ENCODE measurements around the gene LKAAEAR1.
A peak's percentile ranks its signal among the peaks of the same experiment; 100 is the strongest.

LKAAEAR1 gene

DNA sequence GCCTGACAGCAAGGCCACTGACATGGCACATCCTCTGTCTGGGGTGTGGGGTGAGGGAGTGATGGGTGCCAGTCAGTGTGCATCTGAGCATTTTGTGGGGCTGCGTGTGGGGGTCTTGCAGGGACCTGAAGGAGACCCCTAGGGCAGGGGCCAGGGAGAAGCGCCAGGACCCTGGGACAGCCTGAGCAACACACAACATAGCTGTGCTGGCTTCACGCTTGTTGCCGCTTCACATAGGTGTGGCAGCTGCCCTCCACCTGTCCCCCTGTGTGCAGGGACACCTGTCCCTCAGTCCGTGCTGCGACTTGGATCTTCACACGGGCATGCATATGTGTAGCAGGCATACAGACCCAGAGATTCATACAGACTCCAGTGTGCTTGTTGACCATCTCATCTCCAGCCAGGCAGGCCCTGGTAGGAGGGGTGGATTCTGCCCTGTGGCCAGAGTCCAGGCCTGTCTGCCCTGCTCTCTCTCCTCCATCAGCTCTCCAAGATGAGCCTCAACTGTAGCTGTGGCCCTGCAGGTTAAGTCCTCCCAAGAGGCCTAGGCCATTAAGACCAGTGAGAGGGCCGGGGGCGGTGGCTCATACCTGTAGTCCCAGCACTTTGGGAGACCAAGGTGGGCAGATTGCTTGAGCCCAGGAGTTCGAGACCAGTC, 26.3 kb upstream of the LKAAEAR1 start:
- DNase-seq: no peak

DNA sequence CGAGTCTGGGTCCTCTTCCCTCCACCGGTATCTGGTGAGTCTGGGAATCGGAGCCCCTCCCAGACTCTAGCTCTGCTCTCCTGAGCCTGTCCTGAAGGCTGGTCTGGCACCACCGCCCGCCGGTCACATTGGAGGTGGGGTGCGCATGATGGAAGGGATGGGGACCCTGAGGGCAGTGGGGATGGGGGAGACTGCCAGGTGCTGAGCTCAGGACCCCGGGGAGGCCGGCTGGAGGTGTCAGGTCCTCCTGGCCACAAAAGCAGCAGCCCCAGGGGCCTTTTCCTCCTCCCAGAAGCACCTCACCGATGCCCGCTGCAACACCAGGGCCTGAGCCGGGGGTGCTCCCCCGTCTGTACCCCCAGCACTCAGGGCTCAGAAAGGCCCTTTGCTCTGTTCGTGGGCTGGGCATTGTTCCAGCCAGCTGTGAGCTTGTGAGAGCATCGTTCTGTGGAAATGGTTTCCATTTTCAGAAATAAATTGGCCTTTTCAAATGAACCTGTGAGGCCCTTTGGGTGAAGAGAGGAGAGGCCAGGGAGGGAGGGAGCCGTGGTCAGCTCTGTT, 25.7 kb upstream of the LKAAEAR1 start:
- DNase-seq: no peak

DNA sequence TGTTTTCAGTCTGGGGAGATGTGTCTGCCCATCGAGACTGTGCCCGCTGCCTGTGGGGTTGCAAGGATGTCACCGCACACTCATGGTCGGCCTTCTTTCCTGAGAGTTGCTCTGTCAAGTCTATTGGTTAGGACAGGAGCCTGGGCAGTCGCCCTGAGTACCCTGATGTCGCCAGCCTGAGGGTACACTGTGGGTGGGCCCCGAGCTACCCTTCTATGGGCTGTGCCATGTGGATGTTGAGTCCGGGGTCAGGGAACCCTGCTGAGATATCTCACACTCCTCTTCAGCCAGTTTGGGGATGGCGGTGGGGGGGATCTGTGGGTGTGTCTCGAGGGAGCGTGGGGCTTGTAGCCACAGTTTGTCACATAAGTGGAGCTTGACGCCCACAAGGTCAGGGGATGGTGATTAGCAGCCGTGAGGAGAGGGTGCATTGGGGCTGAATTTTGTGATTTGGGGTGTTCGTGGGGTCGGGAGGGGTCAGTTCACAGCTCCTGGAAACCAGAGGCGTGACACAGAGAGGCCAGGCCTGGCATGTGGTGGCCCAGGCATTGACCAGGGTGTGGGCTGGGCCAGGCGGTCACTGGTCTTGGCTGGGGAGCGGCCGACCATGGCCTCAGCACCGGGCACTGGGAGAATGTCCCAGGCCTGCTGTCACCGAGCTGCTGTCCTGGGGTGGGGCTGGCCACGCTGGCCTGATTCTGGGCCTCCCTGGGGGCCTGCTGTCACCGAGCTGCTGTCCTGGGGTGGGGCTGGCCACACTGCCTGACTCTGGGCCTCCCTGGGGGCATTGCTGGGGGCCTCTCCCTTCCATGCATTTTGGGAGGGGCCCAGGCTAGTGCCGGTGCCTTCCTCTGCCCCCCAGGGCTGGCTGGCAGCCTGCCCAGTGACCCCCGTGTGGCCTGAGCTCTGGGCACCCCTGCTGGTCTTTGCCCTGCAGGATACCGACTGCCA, 24.8 kb upstream of the LKAAEAR1 start:
- DNase-seq: no peak

DNA sequence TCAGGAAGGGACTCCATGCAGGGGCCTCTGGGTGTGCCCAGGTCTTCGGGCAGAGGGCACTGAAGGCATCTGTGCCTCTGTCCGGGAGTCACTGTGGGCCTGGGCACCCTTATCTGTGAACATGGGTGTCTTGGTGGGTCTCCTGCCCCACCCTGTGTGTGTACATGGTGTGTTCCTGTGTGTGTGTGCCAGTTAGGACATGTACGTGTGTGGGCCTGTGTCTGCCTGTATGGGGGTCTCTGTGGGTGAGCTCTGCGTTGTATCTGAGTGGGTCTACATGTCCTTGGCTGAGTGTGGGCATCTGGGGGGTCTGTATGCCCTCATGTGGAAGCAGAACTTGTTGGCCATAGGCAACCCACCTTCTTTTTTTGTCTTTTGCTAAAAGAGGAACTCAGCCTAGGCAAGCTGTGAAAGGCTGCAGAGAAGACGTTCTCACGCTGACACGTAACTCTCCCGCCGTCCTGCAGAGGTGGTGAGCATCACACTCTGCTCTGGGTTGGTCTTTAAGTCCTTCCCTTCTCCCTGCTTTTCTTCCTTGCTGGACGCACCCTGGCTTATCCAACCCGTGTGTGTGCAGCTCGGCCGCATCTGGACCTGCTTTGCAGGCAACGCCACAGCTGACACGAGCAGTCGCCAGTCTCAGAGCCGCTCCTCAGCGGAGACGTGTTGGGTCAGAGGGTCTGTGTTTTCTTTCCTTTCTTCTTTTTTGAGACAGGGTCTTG, 23.7 kb upstream of the LKAAEAR1 start:
- no peak for DNase-seq

DNA sequence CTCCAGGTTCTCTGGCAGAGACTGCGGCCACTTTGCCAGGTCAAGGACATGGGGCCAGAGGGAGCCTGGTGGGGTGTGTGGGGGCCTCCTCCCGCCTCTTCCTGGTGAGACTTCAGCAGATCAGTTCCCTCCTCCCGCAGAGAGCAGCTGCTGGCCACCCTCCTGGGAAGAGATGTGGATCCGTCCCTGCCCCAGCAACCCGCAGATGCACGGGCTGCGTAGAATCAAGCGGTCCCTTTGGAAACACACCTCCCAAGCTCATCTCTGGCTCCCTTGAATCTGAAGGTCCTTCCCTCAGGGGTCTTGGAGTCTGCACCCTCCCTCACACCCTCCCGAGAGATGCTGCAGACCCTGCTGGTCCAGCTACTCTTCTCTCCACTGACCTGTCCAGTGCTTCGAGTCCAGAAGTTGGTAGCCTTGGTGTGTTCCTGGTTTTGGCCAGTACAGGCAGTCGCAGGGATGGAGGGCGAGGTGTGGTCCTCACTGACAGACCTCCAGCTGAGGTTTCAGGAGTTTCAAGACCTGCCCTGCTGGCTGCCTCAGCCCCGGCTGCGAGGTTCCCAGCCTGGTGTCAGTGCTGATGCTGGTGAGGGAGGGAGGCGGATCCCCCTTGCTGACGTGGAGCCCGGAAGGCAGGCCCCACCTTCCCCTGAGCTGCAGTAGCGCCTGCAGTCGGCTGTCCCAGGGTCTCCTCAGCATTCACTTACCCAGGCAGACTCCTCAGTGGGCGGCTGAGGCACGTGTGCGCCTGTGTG, 23.0 kb upstream of the LKAAEAR1 start, which contains the start of gene NPBWR2:
TSS of gene NPBWR2 (minus strand) at position 585 of the 755 bp plus-strand sequence. CDS start 734 bp downstream, outside the sequence.
- DNase-seq: no peak

DNA sequence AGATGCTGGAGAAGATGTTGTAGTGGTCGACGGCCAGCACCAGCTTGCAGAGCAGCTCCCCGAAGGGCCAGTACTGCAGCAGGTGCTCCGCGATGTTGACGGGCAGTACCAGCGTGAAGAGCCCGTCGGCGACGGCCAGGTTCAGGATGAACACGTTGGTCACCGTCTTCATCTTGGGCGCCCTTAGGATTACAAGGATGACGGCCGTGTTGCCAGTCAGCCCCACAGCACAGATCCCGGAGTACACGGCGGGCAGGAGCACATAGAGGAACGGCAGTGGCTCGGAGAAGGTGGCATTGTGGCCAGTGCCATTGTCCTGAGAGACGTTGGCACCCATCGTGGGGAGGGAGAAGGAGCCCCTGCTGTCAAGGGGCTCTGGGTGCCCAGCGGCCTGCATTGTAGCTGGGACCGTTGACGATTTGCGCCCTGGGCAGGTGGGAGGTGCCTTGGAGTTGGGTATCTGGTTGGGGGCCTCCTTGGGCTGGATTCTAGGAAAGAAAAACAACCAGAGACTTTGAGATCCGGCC, 22.3 kb upstream of the LKAAEAR1 start:
- DNase-seq: no peak

DNA sequence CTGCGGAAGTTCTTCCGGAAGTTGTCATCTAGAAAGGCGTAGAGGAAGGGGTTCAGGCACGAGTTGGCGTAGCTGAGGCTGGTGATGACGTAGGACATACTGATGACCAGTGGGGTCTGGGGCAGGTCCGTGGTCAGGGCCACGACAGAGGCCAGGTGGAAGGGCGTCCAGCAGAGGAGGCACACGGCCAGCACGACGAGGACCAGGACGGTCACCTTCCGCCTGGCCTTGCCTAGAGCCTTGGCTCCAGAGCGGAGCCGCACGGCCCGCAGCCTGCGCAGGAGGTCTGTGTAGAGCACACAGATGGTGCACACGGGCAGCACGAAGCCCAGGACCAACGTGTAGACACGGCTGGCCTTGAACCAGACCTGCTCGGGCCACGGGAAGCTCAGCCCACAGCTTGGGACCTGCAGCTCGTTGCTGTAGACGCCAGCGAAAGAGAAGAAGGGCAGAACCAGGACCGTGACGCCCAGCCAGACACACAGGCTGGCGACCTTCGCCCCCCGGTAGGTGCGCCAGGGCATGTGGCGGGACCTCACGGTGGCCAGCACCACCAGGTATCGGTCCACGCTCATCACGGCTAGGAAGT, 21.7 kb upstream of the LKAAEAR1 start:
- no peak for DNase-seq

DNA sequence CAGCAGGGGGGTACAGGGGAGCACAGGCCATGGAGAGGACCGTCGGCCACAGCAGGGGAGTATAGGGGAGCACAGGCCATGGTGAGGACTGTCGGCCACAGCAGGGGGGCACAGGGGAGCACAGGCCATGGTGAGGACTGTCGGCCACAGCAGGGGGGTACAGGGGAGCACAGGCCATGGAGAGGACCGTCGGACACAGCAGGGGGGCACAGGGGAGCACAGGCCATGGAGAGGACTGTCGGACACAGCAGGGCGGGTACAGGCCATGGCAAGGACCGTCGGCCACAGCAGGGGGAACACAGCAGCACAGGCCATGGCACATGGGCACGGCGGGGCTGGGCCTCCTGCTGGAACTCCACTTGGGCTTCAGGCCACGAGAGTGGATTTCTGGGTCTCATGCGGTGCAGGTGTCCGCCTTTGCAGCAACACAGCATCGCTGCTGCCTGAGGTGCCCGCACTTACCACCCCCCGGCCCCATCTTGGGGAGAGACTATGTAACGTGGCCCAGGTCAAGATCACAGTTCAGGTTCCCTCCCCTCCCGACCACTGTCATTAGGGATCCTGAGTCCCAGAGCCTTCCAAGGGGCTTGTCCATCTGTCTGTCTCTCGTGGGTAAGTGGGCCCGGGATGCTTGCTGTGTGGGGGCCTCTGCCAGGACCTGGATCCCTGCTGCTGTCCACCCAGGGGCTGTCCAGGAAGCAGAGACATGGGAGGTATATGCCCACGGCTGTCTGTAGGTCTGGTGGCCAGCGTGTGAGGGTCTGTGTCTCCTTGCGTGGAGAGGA, 20.7 kb upstream of the LKAAEAR1 start:
- no peak for DNase-seq

DNA sequence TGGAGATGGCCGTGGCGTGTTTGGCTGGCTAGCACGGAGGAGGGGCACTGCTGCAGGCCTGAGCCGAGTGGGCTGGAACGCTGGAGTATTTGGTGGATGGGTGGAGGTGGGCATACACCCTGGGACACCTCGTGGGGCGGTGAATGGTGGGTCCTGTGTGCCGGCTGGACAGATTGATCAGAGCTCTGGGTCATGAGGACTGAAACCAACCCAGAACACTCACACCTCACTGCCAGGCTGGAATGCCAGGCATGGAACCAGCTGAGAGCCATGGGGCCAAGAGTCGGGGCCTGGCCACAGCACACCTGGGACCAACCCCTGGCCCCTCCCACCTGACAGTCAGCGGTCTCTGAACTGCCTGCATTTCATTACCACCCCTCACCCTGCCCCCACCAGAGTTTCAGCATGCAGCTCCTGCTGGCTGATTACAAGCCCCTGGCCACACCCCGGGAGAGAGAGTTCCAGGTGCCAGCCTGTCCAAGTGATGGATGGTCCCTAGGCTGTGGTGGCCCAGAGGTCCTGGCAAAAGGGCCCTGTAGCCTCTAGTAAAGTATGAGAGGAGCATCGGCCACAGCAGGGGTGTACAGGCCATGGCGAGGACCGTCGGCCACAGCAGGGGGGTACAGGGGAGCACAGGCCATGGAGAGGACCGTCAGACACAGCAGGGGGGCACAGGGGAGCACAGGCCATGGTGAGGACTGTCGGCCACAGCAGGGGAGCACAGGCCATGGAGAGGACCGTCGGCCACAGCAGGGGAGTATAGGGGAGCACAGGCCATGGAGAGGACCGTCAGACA, 19.9 kb upstream of the LKAAEAR1 start:
- DNase-seq: no peak

DNA sequence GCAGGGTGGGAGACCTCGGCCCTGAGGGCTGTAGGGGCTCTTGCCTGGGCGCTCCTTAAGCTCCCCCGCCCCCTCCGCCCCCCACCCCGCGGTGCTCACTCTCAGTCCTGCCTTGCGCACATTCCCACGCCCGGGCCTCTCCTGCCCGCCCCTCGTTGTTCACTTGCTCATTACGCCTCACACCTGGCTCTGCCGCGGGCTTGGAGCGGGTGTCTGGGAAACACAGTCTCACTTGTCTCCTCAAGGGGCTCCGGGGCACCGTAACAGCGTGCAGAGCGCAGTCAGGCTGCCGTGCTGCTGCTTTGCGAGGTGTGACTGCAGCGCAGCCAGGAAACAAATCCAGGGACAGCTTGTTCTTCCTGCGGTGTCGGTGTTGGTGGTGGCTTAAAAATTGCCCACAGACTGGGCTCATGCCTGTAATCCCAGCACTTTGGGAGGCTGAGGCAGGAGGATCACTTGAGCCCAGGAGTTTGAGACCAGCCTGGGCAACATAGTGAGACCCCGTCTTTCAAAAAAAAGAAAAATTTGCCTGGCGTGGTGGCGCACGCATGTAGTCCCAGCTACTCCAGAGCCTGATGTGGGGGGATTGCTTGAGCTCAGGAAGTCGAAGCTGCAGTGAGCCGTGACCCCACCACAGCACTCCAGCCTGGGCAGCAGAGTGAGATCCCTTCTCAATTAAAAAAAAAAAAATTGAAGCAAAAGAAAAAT, 18.6 kb upstream of the LKAAEAR1 start:
- DNase-seq: no peak

DNA sequence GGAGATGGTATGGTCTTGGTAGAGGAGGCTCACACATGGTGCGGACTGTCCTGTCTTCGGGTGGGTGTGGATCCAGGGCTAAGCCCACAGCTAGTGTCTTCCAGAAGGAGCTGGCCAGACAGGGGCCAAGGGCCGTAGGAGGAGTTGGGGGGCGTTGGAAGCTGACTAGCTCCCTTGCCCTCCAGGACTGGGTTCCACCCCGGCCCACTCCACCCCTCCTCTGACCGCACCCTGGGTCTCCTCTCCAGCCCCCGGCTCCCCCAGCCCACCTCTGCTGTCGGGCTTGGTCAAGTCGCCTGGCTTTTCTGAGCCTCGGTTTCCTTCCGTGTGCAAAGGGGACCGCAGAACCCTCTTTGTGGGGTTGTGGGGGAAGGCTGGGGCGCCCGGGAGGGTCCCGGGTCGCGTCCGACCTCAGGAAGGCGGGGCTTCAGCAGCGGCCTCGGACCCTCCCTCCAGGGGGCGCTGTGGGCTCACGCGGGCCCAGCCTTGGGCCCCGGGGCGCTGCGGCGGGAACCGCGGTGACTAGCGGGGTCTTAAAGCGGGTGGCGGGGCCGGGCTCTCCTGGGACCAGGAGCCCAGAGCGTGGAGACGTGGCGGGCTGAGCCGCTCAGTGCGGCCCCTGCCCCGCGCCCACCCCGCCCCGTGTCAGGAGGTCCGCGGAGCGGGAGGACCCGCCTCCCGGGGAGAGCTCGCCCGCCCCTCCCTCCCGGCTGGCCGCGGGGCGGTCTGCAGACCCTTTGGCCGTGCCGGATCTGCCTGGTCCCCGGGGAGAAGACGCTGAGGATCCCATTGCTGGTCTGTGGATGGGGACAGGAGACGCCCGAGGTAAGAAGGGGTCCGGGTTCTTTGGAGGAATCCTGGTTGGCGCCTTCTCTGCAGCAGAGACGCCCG, 17.8 kb upstream of the LKAAEAR1 start:
- peak; percentile 48 to 73 for DNase-seq

DNA sequence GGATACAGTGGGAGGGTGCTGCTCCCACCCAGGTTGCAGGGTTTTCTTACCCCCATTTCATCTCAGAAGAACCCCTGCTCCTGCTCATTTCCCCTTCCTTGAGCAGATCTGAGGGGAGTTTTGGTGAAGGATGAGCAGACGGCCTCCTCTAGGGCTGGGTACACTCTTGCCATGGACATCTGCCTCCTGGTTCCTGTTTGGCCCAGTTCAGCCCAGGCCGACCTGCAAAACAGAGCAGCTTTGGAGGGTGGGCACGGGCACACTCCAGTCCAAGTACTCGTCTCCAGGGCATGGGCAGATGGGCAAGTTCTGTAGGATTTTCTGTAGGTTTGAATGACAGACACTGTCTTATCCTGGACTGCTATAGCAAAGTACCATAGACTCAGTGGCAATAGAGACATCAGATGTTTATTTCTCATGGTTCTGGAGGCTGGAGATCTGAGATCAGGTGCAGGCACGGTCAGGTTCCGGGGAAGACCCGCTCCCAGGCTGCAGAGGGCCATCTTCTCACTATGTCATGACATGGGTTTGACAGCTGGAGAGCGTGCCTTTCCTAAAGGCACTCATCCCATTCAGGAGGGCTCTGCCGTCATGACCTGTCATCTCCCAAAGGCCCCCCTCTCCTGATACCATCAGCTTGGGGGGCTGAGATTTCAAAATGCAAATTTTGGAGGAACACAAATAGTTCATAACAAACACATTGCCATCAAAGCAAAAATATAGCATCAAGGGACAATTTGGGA, 16.9 kb upstream of the LKAAEAR1 start:
- no peak for DNase-seq

DNA sequence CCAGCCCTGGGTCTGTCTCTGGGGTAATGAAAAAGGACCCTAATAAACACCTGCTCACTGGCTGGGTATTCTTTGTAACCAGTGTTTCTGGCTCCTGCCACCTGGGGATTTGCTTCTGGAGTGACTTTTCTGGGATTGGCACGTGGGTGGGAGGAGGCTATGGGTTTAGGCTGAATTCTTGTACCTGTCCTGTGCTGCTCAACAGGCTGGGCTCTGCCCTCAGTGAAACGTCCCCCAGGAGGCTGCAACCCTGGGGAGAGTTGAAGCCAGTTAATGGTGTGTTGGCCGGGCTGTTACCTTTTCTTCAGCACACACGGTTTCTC, 16.3 kb upstream of the LKAAEAR1 start:
- DNase-seq: no peak

DNA sequence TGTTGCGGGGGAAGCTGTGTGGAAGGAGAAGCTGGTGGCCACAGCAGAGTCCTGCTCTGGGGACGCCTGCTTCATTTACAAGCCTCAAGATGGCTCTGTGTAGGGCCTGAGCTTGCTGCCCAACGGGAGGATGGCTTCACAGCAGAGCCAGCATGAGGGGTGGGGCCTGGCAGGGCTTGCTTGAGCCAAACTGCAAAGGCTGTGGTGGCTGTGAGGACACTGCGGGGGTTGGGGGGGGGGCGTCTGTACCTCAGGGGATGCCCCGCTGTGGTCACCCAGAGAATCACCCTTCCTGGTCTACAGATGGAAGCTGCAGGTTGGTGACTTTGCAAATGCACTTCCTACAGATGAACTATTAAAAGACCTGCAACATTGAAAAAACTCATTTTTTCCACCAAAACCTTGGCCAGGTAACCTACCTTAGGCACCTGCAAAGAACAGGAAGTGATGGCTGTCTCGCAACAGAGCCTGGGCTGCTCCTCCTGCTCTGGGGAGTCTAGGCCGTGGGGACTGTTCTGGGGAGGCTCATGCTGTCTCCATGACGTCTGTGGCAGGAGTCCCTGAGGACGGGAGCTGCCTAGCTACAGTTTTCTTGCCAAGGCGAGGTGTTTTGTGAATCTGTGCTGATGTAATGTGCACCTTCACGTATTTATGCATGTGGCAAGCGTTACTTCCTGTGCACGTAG, 15.8 kb upstream of the LKAAEAR1 start:
- no peak for DNase-seq

DNA sequence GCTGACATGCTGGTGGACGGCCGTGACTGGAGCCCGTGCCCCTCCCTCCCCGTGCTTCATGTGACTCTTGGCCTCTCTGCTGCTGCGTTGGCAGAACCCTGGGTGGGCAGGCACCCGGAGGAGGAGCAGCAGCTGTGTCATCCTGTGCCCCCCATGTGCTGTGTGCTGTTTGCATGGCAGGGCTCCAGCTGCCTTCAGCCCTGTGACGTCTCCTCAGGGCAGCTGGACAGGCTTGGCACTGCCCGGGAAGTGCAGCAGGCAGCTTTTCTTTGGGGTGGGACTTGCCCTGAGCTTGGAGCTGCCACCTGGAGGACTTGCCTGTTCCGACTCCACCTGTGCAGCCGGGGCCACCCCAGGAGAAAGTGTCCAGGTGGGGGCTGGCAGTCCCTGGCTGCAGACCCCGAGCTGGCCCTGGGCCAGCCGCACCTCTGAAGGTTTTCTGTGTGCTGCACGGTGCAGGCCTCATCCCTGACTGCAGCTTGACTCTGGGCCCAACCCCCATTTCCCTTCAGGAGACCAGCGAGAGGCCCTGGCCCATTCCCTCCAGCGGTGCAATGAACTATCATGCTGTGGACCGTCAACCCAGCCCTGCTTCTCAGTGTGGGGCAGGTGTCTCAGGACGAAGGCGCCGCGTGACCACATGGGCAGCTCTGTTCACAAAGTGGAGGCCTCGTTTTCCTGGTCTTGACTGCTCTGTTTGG, 15.0 kb upstream of the LKAAEAR1 start:
- no peak for DNase-seq

DNA sequence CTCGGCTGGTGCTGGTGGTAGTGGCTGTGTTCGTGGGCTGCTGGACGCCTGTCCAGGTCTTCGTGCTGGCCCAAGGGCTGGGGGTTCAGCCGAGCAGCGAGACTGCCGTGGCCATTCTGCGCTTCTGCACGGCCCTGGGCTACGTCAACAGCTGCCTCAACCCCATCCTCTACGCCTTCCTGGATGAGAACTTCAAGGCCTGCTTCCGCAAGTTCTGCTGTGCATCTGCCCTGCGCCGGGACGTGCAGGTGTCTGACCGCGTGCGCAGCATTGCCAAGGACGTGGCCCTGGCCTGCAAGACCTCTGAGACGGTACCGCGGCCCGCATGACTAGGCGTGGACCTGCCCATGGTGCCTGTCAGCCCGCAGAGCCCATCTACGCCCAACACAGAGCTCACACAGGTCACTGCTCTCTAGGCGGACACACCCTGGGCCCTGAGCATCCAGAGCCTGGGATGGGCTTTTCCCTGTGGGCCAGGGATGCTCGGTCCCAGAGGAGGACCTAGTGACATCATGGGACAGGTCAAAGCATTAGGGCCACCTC, 14.3 kb upstream of the LKAAEAR1 start:
- DNase-seq: no peak

Measured in stimulated activated CD4-positive, alpha-beta T cell treated with anti-CD3 and anti-CD28 coated beads, Interleukin-4, amount 100 ng/mL, for 4 hours (primary cell).